Sciatic nerve (tissue), 2 donors: ENCODE data around the gene IGSF9B. TPM values are rescaled to one million over a fixed set of nuclear protein-coding genes. Genes with fewer than 3 reads are reported as not detected.
A peak's percentile ranks its signal among the peaks of the same experiment; 100 is the strongest.

Experiments
- ATAC-seq: fragments of 200-7000 bp; cut with Tn5 transposase; one replicate; pipeline ENCODE4 v1.9.1; 2020; ENCODE audit warnings: mild to moderate bottlenecking, moderate library complexity
- DNase-seq: peaks from one replicate; pipeline ENCODE4 v3.0.0-alpha.2; 2020; ENCODE audit warnings: low spot score
- intact Hi-C: fragments of 100-400 bp; cut with DNase I; formaldehyde crosslinking; loops from one replicate; pipeline ENCODE4 v1.14.2; 2022
- total RNA-seq: library from RNA; stranded (reverse); fragmentation: NEBNext Ultra II Directional; extraction: Animal tissue kit (Norgen Biotek cat#: 25700); gene quantifications from one replicate; pipeline ENCODE4 v1.2.1, GENCODE V29; 2021
- donor health status: DM: no; HTN: no; CAD: no.
- donor health status: DM: no; HTN: no; CAD: no.

The IGSF9B gene
- total RNA-seq, 1 donor from 2014 or later: 13.5 TPM

DNA sequence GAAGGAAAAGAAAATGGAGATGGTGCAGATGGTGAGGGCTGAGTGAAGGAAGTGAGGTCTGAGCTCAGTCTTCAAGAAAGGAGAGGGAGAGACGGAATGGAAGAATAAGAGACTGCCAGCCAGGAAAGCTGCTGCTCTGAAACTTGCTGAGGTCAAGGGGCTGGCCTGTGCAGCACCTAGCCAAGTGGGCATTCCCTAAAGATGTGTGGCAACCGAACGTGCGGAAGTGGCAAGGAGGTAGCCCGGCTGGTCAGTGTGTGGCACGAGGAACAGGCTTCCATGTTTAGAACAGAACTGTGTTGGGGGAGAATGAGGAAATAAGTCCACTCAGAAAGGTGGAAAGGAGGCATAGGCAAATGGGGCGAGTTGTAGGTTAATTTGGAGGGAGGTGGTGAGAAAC, 7.6 kb upstream of the IGSF9B start:
- DNase-seq (no peak), ATAC-seq (no peak)
- intact Hi-C loops: no loop called here

DNA sequence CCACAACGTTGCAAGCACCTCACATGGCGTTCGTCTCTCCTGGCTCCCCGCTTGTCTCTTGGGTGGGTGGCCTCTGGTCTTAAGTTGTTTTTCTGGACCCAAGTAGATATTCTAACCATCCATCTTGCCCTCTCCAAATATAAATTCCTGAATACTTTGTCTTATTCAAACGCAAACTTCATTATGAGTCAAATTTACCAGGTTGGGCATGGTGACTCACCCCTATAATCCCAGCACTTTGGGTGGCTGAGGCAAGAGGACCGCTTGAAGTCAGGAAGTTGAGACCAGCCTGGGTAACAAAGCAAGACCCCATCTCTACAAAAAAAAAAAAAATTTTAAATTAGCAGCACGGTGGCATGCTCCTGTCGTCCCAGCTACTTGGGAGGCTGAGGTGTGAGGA, 5.1 kb upstream of the IGSF9B start:
- DNase-seq (no peak), ATAC-seq (no peak)
- intact Hi-C loops: no loop called here

DNA sequence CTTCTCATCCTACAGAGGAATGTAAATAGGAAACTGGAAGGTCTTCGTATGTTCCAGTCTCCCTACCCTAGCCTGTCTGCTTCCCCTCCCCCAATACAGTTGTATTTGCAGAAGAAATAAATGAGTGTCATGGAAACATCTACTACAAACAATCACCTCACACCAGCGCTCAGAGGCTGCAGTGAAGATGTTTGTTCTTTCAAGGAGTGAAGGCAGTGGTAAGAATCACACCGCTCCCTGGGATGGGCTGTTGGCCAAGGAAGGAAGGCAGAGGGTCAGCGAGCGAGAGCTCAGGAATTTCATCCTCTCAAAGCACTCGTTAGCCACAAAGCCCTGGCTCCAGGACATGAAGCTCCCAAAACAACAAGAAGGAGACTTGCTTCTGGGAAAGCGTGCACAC, 1.1 kb upstream of the IGSF9B start:
- intact Hi-C loops: no loop called here
- DNase-seq: no peak
- peak; percentile 33 for ATAC-seq

DNA sequence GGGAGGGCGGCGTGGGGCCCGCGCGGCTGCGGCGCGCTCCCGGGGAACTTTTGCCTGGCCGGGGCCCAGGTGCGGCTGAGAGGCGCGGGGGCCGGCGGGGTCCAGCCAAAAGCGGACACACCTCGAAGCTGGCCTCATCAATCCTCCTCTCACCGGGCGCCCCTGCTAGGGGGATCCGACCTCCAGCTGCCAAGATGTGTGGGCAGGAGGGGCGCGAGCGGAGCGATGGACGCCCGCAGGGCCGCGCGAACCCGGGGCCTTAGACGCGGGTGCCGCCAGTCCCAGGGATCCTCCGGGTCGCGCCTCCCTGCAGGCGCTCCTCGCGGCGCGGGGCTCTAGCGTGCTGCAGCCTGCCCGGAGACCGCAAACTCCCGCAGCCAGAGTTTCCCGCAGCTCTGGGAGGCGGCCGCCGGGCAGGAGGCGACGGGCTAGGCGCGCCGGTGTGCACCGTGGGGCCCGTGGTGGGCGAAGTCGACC, 785 bp downstream of the IGSF9B start:
- DNase-seq (no peak), ATAC-seq (no peak)
- intact Hi-C loops: no loop called here

DNA sequence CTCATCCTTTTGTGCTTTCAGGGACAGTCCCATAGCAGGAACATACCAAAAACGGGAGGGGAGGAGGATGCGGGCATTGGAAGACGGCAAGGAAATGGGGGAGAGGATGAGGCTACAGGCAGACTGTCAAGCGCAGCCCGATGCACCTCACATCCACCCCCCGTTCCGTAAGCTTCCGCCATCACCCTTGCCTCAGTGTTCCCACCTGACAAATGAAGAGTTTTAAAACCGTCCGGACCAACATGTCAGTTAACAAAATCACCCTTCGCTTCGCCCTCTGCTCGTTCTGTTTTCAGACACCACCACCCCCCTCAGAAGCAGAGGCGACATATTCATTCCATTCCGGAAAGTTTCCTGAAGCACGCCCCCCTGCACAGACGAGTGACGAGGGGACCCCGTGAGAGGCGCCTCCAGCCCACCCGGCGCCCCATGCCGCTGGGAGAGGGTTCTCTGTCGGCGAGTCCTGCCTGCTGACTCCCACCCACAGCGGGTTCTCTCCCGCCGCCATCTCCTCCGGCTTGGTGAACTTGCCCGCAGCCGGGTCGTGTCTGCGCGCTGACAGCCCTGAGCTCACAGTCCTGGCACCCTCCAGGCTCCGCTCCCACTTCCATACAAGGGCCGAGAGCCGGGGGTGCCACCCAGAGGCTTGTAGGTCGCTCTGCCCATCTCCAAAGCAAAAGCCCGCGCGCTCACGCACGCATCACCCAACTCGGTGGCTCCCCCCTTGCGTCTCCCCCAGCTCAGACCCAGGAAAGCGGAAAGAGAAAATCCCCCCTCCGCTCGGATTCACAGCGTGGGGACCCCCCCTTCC, 1.5 kb downstream of the IGSF9B start:
- intact Hi-C loops: no loop called here
- ATAC-seq (no peak), DNase-seq (no peak)

DNA sequence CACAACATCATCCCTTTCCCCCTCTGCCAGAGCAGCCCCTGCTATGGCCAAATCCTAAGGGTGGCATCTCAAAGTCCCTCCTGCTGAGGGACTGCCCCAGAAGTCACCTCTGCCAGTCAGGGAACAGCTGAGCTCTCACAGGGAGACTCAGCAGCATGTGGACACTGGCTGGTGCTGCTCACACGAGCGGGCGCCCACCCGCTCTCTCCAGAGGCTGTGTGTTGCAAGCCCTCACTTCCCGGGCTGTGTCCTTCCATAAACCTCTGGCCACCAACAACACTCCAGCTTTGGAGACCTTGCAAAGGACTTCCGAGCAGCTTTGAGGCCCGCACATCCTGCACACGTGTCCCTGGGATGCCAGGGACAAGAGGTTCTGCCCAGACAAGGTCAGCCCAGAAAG, 2.8 kb downstream of the IGSF9B start:
- intact Hi-C loops: no loop called here
- DNase-seq (no peak), ATAC-seq (no peak)

DNA sequence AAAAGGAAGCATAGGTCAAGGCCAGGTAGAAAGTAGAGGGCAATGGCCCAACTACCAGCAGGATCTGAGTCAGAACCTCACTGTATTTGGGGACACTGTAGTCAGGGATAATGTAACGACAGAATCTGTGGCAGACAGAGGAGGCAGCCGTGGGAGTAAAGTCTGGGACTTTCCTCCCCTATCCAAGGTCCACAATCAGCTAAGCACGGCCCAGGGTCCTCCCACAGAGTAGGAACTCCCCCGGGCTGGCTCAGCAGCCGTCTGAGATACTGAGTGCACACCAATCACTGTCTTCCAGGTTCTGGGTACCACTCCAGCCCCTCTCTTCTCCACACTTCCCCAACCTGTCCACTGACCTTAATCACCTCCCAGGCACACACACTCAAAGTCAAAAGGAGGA, 3.2 kb downstream of the IGSF9B start:
- ATAC-seq (no peak), DNase-seq (no peak)
- intact Hi-C loops: no loop called here

DNA sequence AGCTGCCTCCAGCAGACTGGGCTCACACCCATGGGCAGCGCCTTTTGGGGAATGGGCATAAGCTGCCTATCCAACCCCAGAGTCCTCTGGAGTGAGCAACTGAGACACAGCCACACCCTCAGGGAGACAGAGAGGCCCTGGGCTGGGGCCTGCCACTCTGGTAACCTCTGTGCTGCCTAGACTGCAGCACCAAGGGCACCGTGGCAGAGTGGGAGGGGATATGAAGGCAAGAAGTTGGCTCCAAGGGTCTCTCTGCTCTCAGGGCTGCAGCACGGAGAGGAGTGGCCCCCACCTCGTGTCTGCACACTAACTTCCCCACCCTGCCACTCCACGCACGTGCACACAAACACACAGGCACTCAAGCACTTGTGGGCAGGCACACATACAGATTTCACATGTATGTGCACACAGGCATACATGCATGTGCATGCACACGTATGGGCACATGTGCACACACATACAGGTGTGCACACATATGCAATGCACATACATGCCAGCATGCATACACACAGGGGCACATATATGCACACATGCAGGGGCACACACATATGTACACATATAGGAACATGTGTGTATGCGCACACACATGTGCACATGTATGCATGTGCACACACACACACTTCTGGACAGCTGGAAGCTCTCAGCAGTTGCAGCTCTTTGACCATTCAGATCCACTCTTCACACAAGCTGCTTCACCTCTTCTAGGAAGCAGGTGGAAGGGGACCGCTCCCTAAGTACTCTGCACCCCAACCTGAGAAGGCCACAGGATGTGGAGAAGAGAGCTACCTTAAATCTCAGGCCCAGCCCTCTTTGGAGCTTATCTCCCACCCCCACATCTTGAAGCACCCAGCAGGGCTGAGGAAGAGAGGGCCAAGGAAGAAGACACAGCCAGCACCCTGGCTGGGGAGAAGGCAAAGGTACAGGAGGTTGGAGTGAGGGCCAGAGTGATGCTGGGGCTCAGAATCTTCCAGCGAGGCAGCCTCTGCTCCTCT, 4.3 kb downstream of the IGSF9B start:
- no peak for DNase-seq
- intact Hi-C loops: no loop called here
- ATAC-seq: no peak

DNA sequence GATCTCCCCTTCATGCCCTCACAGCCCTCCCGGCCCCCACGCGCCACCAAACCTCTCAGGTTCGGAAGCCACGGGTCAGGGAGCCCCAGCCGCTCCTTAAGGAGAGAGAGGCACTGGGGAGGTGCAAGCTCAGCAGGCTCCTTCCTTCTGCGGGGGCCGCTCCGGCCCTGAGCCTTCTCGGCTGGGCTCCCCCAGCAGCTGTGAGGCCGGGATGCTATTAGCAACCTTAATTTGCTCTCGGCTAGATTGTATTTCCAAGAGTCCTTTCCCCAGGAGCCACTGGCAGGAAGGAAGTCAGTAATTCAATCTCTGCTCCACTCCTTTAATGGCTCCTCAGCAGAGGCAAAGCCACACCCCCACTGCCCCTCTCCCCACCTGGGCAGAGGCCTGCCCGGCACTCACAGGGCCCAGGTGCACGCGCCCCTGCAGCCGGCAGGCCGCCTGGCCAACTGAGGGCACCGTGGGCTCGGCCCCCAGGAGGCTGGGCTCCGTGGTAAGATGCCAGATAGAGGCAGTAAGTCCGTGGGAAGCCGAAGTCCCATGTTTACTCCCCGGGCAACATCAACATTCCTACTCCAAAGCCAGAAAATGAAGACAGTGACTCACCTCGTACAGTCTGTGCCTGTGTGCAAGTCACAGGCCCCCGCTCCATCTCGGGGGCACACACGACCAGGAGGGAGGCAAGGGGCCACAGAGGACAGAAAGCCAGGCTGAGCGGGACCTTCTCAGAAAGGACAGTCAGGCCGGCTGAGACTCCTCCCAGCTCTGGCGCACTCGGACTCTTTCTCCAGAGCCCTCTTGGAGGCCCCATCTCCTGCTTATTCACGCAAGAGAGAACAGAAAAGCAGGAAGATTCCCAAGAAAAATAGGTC, 5.2 kb downstream of the IGSF9B start:
- ATAC-seq (peak; percentile 12), DNase-seq (no peak)
- intact Hi-C loops: no loop called here

DNA sequence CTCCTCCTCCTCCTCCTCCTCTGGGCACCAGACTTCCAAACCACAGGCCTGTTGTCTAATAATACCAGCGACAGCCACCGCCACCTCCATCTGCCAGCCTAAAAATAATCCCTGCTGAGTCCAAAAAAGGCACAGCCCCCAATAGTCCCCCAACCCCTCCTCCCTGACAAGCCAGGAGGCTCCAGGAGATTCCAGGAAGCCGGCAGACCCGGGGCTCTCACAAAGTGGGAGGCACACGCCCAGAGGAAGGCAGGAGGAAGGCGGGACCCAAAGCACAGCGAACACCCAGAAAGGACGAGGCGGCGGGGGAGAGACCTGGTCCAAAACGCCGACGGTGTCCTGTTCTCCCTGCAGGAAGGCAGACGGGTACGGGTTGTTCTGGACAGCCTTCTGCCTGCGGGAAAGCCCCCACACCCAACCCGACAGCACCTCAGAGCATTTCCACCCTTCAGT, 5.9 kb downstream of the IGSF9B start:
- no peak for DNase-seq
- ATAC-seq: no peak
- intact Hi-C loops: no loop called here

DNA sequence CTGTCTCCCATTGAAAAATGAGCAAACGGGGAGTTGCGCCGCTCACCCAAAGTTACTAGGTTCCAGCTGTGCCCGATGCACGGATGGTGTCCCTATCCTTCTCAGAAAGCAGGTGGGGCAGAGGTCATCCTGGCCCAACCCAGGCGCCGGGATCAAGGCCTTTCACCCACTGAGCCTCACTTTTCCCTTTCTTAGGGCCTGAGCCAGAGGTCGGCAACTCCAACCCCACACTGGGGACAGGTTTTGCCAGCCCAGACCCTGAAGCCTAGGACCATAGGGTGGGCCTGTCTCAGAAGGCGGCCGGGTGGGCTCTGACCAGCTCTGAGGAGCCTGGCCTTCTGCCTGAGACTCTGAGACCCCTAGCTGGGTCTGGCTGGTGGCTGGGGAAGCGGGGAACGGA, 6.3 kb downstream of the IGSF9B start:
- no peak for ATAC-seq
- intact Hi-C loops: no loop called here
- no peak for DNase-seq

DNA sequence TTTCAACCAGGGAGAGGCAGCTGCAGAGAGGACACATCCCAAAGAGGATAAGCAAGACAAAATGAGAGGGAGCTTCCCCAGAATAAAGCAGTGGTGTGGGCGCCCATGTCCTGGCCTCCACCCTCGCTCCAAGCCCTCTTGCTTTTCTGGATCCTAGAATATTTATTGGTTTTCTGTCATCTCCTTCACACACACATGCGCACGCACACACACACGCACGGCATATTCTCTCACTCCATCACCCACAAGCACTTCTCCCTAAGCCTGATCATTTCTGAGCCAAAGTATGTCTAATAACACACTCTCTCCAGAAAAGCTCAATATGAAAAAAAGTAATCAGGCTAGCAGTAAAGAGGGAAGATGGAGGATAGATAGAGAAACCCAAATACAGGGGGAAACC, 7.6 kb downstream of the IGSF9B start:
- ATAC-seq (no peak), DNase-seq (no peak)
- intact Hi-C loops: loop anchor here (5.0 kb wide), 1 partner anchor 1902 kb away; no protein-coding TSS in a partner anchor

DNA sequence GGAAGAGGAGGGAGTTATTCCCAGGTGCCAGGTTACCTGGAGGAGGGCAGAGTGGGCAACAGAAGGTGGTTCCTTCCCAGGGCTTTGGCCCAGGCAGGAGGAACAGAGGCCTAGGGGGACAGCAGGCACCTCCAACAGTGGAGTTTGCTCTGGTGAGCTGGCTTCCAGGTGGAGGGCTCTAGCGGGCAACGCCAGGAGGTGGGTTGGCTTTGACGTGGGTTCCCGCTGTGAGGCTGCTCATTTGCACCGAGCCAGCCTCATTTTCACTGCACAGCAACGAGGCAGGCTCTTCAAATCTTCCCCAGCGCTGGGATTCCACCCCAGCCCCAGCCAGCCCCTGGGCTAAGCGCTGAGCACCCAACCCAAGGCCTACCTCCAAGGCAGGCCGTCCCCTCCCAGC, 8.1 kb downstream of the IGSF9B start:
- intact Hi-C loops: loop anchor here (5.0 kb wide), 1 partner anchor 1901 kb away; no protein-coding TSS in a partner anchor
- no peak for DNase-seq
- ATAC-seq: no peak

DNA sequence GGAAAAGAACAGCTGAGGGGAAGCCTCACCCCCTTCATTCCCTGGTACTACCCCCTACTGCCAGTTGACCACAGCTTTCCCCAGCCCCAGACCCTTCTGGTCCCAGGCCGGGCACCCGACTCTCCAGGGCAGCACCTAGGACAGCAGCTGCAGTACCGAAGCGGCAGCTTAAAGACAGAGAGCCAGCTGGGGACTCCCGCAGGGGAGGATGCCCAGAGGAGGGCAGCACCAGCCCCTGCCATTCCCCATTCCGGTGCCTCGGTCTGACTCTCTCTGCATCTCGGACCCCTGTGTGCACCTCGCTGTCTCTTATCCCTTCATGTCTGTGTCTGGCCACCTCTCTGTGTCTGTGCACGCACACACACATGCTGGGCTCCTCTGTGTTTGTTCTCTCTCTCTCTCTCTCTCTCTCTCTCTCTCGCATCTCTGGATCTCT, 9.4 kb downstream of the IGSF9B start:
- ATAC-seq: peak; percentile 38
- intact Hi-C loops: loop anchor here (5.0 kb wide), 1 partner anchor 1900 kb away; no protein-coding TSS in a partner anchor
- DNase-seq: no peak

DNA sequence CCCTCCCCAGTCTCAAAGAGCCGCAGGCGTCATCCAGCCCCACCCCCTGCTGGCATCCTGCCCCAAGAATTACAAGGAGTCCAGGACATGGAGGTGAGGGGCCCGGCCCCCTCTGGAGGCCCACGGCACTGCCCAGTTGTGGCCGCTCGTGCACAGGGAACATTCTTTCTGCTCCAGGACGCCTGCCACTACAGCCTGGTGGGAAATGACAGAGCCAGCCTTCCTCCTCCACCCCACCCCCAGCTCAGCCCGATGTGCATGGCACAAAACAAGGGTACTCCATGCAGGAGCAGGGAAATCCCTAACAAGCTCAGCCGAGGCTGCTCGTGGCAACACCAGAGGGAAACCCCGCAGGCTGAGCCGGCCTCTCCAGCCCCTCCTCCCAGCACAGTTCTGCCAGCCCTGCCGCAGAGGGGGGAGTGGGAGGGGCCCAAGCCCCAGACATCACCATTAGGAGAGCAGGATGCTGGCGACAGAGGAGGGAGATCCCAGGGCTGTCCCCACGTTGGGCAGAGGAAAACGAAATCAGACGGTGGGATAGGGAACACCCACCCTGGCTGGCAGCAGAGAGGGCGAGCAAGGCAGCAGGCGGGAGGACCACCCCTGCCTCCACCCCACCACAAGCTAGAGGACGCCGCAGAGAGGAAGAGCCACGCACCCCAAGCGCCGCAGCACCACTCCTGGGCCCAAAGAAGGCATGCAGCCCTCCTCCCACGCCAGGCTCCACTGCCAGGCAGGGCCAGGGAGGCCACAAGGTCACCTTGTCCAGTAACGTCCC, 10.0 kb downstream of the IGSF9B start:
- no peak for DNase-seq
- ATAC-seq: peak; percentile 41
- intact Hi-C loops: loop anchor here (5.0 kb wide), 1 partner anchor 1899 kb away; no protein-coding TSS in a partner anchor

DNA sequence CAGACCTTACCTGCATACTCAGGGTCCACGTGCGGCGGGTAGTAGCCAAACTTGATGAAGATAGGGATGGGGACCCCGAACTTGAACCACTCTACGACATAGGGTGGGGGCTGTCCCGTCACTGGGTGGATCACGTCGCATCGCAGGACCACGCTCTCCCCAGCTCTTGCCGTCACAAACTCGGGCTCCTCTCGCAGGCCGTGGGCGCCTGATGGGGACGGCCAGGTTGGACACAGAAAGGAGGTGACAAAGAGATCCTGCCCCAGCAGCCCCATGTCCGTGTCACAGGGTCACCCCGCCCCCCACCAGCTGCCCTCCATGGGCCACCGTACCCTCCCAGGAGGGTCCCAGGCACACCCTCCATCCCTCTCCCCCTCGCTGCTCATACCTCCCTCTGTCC, 10.7 kb downstream of the IGSF9B start:
- peak; percentile 3 for ATAC-seq

DNA sequence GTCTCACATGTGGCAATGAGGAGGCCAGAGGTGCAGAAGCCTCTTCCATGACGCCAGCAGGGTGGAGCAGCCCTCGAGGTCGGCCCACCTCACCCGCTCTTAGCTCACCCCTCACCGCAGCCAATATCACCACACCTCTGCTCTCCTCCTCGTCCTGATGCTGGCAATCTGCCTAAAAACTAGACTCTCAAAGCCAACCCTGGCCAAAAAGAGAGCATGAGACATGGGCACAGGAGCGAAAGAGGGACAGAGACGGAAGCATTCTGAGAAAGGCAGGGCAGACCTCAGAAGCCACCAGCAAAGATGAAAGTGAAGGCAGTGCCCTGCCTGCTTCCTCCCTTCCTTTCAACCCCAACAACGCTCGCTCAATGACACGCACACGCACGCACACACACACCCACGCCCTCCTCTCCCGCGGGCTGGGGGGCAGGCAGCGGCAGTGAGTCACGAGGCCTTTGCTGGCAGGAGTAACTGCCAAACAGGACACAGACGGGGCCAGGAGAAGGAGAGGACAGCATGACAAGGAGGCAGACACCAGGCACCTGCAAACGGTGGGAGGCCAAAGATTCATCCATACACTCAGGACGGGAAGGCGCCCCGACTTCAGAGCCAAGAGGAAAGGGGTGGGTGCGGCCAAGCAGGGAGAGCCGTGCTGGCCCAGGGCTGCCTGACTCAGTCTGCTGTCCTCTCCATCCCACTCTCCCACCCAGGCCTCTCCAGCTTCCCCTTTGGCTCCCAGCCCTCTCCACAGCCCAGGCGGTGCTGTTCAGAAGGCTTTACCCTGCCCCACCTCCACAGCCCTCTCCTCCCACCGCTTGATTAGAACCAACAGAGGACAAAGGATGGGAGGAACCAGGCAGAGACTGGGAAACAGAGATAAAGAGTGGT, 11.4 kb downstream of the IGSF9B start:
- intact Hi-C loops: loop anchor here (5.0 kb wide), 1 partner anchor 1898 kb away; no protein-coding TSS in a partner anchor
- peak; percentile 44 for ATAC-seq
- DNase-seq: no peak

More for the DNA sequence above, 10.7 kb downstream of the IGSF9B start:
- DNase-seq: no peak
- intact Hi-C loops: loop anchor here (5.0 kb wide), 1 partner anchor 1899 kb away; no protein-coding TSS in a partner anchor
